OCI-LY7 (cell line): ENCODE results near the gene CTAG1A.
"Not testable (repeated sequence)": the region's sequence is repeated elsewhere in the genome, so short reads cannot be mapped to it uniquely, and the experiment has no call there.

ENCODE experiments used
- CTCF ChIP-seq: fragments of 200-600 bp; sonication (generic); conservative IDR thresholded peaks from 2 replicates; pipeline ENCODE4 v1.5.1; 2014; ENCODE audit warnings: mild to moderate bottlenecking, antibody characterized with exemption, low read length, moderate library complexity, mixed read lengths
- EZH2phosphoT487 ChIP-seq: fragments of 200-600 bp; sonication (generic); IDR thresholded peaks from 2 replicates; pipeline ENCODE4 v1.6.1; 2018; ENCODE audit warnings: low read depth, borderline replicate concordance, mild to moderate bottlenecking, mixed run types, antibody characterized with exemption, low read length, moderate library complexity, mixed read lengths

DNA sequence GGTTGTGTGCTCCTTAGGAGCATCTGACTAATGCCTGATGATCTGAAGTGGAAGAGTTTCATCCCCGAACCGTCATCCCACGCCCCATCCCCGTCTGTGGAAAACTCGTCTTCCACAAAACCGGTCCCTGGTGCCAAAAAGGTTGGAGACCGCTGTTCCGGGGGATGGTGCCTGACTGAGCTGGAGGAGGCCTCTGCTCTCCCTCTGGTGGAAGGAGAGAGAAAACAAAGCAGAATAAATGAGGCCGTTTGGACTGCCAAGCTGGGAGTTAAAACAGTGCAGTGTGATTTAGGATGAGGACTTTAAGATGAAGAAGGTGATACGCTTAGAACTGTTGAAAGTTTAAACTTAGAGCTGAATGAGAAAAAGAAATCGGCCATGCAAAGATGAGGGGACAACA lies 48.7 kb downstream of the CTAG1A start:
- not testable (repeated sequence) for TF ChIP-seq CTCF, EZH2phosphoT487
